Measurements from ENCODE around the gene SLC12A6.

DNA sequence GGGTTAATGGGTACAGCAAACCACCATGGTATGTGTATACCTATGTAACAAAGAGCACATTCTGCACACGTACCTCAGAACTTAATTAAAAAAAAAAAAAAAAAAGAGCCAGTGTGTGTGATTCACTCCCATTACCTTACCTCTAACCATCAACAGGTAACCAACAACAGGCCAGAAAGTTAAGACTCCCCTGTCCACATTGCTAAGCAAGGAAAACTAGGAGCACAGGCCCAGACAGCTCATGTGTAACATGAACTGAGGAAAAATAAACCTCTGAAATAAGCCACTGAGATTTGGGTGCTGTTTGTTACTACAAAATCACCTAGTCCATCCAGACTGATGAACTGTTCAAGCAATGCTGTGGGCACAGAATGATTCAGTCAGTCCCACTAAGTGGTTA is 133.6 kb downstream of the SLC12A6 start:
- TF ChIP-seq, protein P1, sequence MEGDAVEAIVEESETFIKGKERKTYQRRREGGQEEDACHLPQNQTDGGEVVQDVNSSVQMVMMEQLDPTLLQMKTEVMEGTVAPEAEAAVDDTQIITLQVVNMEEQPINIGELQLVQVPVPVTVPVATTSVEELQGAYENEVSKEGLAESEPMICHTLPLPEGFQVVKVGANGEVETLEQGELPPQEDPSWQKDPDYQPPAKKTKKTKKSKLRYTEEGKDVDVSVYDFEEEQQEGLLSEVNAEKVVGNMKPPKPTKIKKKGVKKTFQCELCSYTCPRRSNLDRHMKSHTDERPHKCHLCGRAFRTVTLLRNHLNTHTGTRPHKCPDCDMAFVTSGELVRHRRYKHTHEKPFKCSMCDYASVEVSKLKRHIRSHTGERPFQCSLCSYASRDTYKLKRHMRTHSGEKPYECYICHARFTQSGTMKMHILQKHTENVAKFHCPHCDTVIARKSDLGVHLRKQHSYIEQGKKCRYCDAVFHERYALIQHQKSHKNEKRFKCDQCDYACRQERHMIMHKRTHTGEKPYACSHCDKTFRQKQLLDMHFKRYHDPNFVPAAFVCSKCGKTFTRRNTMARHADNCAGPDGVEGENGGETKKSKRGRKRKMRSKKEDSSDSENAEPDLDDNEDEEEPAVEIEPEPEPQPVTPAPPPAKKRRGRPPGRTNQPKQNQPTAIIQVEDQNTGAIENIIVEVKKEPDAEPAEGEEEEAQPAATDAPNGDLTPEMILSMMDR (IDR thresholded peaks at IDR 0.05): no peak
- no peak for TF ChIP-seq POLR2A (IDR thresholded peaks at IDR 0.05)
